SJSA1 (cell line): Measurements from ENCODE around the gene IP6K2. TPM values are rescaled to one million over a fixed set of nuclear protein-coding genes. Genes with fewer than 3 reads are reported as not detected.

Experiments
- DNase-seq, 2 experiments: peaks; one replicate each; pipeline ENCODE4 v3.0.0-alpha.2; 2015 to 2020; ENCODE audit warnings: low spot score in 2 of 2, low read depth in 1 of 2
- H3K27ac ChIP-seq: fragments of 250-450 bp; sonication (Bioruptor Pico); 2 replicates; pipeline ENCODE4 v1.5.1; 2020; ENCODE audit warnings: mild to moderate bottlenecking, moderate library complexity
- H3K27me3 ChIP-seq: fragments of 250-450 bp; sonication (Bioruptor Pico); replicated peaks from 2 replicates; pipeline ENCODE4 v1.5.1; 2020; ENCODE audit warnings: mild to moderate bottlenecking, moderate library complexity
- H3K36me3 ChIP-seq: fragments of 250-450 bp; sonication (Bioruptor Pico); 2 replicates; pipeline ENCODE4 v1.5.1; 2020; ENCODE audit warnings: mild to moderate bottlenecking
- H3K4me1 ChIP-seq: fragments of 250-450 bp; sonication (Bioruptor Pico); replicated peaks from 2 replicates; pipeline ENCODE4 v1.6.1; 2021; ENCODE audit warnings: mild to moderate bottlenecking
- H3K4me3 ChIP-seq: fragments of 250-450 bp; sonication (Bioruptor Pico); 2 replicates; pipeline ENCODE4 v1.5.1; 2020; ENCODE audit warnings: mild to moderate bottlenecking
- H3K9me3 ChIP-seq: fragments of 250-450 bp; sonication (Bioruptor Pico); replicated peaks from 2 replicates; pipeline ENCODE4 v1.5.1; 2020; ENCODE audit warnings: mild to moderate bottlenecking
- total RNA-seq: library from RNA; depleted of rRNA; stranded (reverse); fragments of >200 nt; shearing (Covaris generic); gene quantifications from 2 replicates; pipeline ENCODE4 v1.2.3, GENCODE V29; 2014

Gene IP6K2
- total RNA-seq, 1 experiment from 2014 or later = 52.3 TPM

DNA sequence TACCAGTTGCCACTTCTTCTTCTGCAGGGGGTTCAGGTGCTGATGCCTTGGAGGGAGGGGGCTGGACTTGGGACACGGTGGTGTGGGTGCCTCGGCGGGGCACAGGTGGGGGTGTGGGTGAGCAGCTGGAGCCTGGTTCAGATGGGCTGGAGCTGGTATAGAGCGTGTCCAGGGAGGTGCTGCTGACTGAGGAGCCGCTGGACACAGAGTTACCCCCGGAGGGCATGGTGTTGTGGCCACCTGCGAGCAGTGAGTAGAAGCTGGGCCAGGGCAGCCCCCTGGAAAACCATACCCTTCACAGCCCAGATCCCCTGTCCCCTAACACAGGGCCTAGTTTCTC lies 35.5 kb downstream of the IP6K2 start:
- H3K27ac ChIP-seq = no peak overlapping the region
- H3K4me3 ChIP-seq = no peak overlapping the region
- H3K36me3 ChIP-seq = peaks cover 37% of the 10 kb centered on the region
- no peaks in the 10 kb centered on the region for H3K27me3 ChIP-seq
- DNase-seq = no peak
- H3K9me3 ChIP-seq = peaks cover 8% of the 10 kb centered on the region; the same call in 1 of the 2 replicates
- peaks cover 11% of the 10 kb centered on the region for H3K4me1 ChIP-seq

DNA sequence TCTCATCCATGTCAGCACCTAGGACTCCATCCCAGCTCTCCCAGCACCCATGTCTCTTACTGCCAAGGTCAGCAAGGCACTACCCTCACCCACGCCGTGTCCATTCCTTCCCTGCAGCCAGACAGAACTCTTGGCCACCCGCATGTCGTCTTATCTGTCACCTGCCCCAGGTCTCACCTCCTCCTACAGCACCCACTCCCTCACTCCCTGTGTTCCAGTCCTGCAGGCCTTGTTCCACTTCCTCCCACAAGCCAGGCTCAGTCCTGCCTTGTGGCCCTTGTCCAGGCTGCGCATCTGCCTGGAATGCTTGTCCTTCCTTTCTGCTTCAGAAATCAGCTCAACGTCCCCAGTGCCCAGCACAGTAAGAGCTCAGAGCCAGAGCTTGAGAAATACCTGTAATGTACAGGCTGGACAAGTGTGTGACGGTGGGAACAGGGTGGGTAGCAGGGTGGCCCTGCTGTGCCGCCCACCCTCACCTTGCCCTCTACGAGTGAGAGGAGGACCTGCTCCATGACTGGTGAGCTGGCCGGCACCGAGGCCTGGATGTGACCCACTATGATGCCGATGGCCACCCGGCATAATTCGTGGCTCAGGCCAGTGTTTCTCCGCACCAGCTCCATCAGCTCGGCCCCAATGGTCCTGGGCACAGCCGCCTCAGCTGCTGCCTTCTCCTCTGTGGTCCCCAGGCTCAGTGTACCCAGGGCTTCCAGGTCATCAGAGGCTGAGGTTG lies 36.0 kb downstream of the IP6K2 start:
- Histone ChIP-seq H3K4me1 (peaks cover 8% of the 10 kb centered on the region), H3K27me3 (no peaks in the 10 kb centered on the region), H3K9me3 (peaks cover 7% of the 10 kb centered on the region; the same call in 1 of the 2 replicates), H3K4me3 (no peak overlapping the region), H3K27ac (no peak overlapping the region), H3K36me3 (peaks cover 35% of the 10 kb centered on the region)
- no peak for DNase-seq

DNA sequence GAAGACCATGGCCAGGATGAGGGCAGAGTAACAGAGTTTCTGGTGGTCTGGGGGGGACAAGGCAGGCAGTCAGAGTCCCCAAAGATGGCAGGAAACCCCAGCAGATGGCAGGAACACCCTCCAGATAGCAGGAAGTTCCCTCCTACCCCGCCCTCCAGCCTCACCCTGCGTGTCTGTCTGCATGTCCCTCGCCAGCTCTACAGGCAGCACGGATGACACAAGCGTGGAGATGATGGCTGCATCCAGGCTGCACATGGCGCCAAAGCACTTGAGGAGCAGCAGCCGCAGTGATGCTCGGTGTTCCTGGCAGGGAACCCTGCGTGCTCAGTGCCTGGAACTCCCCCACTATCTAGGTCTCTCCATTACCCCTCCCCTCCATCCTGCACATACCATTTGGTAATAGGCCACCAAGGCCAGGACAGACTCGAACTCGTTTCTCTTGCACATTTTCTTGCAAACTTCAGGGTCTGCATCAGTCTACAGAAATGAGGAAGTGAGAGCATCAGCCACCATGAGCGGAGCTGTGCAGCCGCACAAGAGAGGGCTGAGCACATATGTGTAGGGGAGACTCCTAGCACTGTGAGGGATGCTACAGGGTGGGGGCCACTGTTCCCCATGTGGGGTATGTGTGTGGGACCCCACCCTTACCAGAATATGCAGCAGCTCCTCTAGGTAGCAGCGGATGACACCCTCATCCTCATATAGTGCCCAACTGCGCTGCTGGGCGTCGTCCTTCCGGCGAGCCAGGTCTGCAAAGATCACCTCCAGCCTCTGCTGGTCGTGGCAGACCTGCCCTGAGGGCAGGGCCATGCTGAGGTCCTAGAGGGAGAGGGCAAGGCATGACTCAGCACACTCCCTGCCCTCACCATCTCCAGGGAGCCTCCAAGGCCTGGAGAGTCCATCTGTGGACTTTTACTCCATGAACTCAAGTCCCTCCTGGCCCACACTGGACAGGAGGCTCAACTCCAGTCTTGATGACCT lies 37.3 kb downstream of the IP6K2 start:
- Histone ChIP-seq H3K36me3 (peaks cover 28% of the 10 kb centered on the region), H3K4me3 (no peak overlapping the region)

DNA sequence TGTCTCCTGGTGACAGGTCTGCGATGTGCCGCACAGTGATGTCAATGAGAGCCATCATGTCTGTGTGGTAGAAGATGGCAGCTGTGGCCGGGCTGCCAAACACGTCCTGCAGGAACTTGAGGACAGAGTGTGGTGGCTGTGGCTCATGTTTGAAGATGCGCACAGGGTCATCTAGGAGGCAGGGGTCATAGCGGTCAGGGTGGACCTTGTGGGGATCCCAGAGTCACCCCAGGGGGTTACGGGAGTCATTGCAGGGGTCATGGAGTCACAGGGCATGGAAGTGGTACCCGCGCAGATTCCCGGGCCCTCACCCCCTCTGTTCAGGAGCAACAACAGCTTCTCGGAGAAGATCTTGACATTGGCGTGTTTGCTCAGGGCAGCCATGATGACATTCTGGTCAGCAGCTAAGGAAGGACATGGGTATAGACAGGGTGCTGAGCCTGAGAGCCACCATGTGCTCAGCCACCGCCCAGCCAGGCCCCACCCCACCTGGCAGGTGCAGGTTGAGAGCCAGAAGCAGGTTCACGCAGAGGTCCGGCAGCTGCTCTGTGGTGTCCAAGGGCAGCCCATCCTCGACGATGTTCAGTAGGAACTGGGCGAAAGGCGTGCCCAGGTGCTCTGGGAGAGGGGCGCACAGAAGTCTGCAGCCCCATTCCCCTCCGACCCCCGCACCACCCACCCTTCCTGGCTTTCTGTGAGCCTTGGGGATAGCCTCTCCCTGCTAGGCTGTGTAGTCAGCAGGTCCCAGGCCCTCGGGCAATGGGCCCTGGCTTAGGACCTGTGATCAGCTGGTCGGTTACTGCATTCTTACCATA lies 38.2 kb downstream of the IP6K2 start:
- H3K4me1 ChIP-seq = no peaks in the 10 kb centered on the region
- H3K9me3 ChIP-seq = no peaks in the 10 kb centered on the region
- DNase-seq = no peak
- H3K36me3 ChIP-seq = peaks cover 28% of the 10 kb centered on the region
- no peak overlapping the region for H3K4me3 ChIP-seq
- no peaks in the 10 kb centered on the region for H3K27me3 ChIP-seq
- no peak overlapping the region for H3K27ac ChIP-seq

More for the DNA sequence above, 37.3 kb downstream of the IP6K2 start:
- Histone ChIP-seq H3K27ac (no peak overlapping the region), H3K9me3 (no peaks in the 10 kb centered on the region), H3K27me3 (no peaks in the 10 kb centered on the region), H3K4me1 (no peaks in the 10 kb centered on the region)
- no peak for DNase-seq

DNA sequence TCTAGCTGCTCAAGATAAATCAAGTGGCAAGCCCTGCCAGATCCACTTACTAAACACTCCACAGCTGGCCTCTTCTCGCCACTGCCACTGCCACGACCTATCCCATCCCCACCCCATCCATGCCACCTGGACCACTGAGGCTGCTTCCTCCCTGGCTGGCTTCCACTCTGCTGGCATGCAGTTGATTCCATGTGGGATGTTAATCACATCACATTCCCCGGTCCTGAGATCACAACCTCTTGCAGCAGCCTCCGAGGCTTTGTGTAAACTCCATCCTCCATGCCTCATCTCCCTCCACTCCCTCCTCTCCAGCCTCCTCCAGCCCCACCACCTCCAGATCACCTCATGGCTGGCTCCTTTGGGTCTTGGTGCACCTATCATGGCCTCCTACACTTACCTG lies 39.0 kb downstream of the IP6K2 start:
- H3K27me3 ChIP-seq = no peaks in the 10 kb centered on the region
- DNase-seq = no peak
- H3K36me3 ChIP-seq = peaks cover 28% of the 10 kb centered on the region
- no peak overlapping the region for H3K4me3 ChIP-seq
- H3K27ac ChIP-seq = no peak overlapping the region
- H3K9me3 ChIP-seq = no peaks in the 10 kb centered on the region
- H3K4me1 ChIP-seq = no peaks in the 10 kb centered on the region

DNA sequence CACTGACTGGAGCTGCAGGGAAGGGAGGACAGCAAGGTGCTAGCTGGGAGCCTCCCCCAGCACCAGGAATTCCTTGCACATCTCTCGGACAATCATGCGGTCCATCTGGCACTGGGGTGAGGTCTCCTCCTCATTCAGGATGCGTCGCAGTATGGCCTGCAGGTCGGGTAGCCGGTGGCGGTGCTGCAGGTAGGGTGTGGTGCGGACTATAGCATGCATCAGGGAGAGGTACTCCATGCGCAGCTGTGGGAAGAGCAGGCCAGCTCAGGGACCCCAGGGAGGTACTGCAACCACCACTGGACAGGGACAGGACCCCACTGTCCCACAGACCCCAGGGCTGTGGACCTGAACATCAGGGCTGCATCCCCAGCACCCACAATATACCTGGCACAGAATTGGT lies 42.5 kb downstream of the IP6K2 start:
- Histone ChIP-seq H3K27ac (no peak overlapping the region), H3K36me3 (peaks cover 6% of the 10 kb centered on the region; the same call in 1 of the 2 replicates), H3K9me3 (no peaks in the 10 kb centered on the region), H3K27me3 (no peaks in the 10 kb centered on the region), H3K4me1 (no peaks in the 10 kb centered on the region), H3K4me3 (no peak overlapping the region)
- no peak for DNase-seq

DNA sequence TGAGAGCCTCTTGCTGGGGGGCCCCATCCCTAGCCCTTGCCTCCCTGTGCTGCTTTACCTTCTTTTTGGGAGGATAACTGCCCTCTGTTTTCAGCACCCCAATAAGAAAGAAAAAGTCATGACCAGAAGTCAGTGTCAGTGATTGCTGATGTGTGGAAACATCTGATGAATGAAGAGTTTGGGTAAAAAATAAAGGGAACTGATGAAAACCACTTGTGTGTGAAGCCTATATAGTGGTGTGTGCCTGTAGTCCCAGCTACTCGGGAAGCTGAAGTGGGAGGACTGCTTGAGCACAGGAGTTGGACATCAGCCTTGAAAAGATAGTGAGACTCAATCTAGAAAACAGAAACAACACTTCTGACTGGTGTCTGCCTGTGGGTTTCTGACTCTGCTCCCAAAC lies 44.5 kb downstream of the IP6K2 start:
- DNase-seq = no peak
- Histone ChIP-seq H3K4me1 (no peaks in the 10 kb centered on the region), H3K9me3 (no peaks in the 10 kb centered on the region), H3K27me3 (no peaks in the 10 kb centered on the region), H3K27ac (no peak overlapping the region), H3K36me3 (no peaks in the 10 kb centered on the region), H3K4me3 (no peak overlapping the region)

DNA sequence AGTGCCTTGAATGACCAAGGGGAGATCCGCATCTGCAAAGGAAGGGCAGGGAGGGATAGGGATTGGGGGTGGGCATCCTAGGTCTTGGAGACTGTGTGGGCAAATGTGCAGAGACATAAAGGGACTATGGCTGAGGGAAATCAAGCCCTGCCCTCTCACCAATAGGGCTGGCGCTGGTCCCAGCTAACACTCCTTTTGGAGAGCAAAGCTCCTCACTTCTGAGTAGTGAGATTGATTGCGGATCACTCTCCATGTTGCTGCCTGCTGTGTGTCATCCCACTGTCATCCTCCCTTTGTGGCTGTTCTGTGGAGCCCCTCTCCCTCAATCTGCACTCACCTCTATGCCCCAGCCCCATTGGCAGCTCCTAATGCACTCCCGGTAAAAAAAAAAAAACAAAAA lies 52.1 kb downstream of the IP6K2 start:
- Histone ChIP-seq H3K9me3 (no peaks in the 10 kb centered on the region; the same call in 1 of the 2 replicates), H3K4me1 (peaks cover 21% of the 10 kb centered on the region), H3K27ac (no peak overlapping the region), H3K4me3 (no peak overlapping the region), H3K36me3 (no peaks in the 10 kb centered on the region), H3K27me3 (peaks cover 8% of the 10 kb centered on the region)
- DNase-seq = no peak

DNA sequence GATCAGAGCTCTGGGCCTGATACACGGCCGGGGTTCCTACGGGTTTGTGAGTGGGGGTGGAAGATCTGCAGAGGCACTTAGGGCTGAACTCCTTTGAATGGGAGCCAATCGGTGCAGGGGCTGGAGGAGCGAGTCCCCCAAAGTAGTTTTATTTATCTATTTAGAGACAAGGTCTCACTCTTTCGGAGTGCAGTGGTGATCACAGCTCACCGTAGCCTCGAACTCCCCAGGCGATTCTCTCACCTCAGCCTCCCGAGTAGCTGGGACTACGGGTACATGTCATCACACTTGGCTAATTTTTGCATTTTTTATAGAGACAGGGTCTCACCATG lies 52.7 kb downstream of the IP6K2 start:
- DNase-seq = no peak
- no peak overlapping the region for H3K27ac ChIP-seq
- H3K36me3 ChIP-seq = no peaks in the 10 kb centered on the region
- H3K4me1 ChIP-seq = peaks cover 21% of the 10 kb centered on the region
- H3K9me3 ChIP-seq = no peaks in the 10 kb centered on the region; the same call in 1 of the 2 replicates
- H3K27me3 ChIP-seq = peaks cover 8% of the 10 kb centered on the region
- no peak overlapping the region for H3K4me3 ChIP-seq

DNA sequence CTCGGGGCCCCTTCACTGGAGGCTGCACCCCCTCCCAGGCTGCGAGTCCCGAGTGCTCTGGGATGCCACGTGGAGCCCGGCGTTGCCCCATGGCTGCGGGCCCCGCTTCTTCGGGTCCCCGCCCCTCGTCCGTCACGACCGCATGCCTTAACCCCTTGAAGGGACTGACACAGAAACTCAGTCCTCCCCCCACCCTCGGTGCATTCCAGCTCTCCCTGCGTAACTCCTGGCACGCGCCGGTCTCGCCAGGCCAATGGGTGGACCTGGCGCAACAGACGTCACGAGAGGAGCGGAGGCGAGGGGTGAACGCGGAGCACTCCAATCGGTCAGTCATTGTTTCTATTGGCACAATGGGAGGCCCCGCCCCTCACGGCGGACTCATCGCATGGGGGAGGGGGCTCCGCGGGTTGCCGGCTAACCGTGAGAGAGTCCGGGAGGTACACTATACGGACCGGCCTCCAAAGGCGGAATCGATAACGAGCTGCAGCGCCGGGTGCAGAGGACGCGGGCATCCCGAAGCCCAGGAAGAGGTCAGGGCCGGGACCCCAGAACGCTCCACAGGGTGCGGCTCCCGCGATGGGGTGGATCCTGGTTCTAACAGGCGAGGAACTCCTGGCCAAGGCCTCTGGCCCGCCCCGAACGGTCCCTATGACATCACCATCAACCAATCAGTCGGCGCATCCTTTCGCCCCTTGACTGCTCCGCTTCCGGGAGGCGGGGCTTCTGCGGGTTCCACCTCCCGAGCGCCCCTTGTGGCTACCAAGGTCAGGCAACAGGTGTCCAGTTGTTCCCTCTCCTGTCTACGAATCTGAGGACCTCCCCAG lies 53.3 kb downstream of the IP6K2 start:
- peak overlapping the region; percentile 56 for H3K4me3 ChIP-seq
- H3K27me3 ChIP-seq = peaks cover 8% of the 10 kb centered on the region
- H3K36me3 ChIP-seq = no peaks in the 10 kb centered on the region
- peak overlapping the region; percentile 91 for H3K27ac ChIP-seq
- DNase-seq = peak; percentile 97 to 98
- H3K9me3 ChIP-seq = no peaks in the 10 kb centered on the region; the same call in 1 of the 2 replicates
- H3K4me1 ChIP-seq = peaks cover 21% of the 10 kb centered on the region

DNA sequence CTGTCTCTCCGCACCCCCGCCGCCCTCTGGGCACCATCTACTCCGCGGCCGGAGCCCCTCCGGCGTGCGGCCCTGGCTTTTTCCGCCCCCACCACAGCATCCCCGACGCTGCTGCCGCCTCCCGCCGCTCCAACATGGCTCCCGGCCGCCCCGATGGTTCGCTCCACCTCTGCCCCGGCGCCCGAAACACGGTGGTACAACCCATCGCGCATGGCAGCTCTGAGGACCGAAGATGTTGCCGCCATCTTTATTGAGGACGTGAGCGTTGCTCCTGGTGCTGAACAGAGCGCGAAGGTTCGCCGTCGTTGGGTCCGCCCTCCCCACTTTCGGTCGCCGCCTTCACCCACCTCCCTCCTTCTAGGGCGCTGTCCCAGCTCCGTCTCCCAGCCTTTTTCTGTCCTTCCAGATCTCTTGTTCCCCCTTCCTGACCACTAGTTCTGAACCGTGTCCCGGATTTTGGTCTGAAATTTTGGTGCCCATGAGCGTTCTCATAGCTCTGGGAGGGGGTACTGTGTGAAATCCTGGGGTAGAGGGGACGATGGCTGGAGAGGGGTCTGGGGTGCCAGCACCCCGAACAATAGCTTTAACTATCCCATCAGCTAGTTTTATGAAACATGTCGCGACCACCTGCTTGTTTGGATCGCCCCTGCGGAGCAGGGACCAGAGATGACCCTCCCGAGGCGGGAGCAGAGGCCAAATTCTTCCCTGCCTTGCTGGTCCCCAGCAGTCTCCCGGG lies 54.1 kb downstream of the IP6K2 start, which contains the start of gene CELSR3:
TSS of gene CELSR3 (minus strand) at position 134 of the 736 bp plus-strand sequence. CDS start 252 bp downstream, outside the sequence.
- peak within 1 kb of the TSS; percentile 91 for H3K27ac ChIP-seq
- H3K4me1 ChIP-seq = peaks cover 21% of the 10 kb centered on the region
- no peaks in the 10 kb centered on the region for H3K36me3 ChIP-seq
- H3K27me3 ChIP-seq = peaks cover 8% of the 10 kb centered on the region
- H3K4me3 ChIP-seq = peak within 1 kb of the TSS; percentile 56
- no peaks in the 10 kb centered on the region; the same call in 1 of the 2 replicates for H3K9me3 ChIP-seq
- peak; percentile 54 to 72 for DNase-seq

DNA sequence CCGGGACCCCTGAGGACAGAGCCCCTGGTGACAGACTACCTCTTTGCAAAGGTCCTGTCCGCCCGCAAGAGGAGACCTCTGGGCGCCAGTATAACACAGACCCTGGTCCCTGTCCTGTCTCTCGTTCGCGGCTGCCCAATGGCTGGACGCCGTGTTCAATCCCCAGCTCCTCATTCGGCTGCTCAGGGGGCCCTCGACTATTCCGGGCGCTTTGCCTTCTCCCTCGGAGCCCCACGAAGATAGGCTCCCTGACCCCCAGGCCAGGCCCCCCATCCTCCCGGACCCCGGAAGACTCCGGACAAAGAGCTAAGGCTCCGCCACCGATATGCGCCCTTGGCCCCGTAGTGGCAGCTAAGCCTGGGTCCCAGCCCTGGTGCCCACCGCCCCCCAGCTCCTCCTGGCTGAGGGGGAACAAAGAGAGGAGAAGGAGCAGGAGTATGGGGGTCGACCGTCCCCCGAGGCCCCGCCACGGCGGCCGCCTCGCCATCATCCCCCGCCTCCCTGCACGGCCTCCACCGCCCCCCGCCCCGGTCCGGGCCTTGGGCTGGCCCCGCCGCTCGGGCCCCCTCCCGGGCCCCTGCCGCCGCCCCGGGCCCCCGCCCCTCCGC lies 54.8 kb downstream of the IP6K2 start:
- Histone ChIP-seq H3K27ac (no peak overlapping the region), H3K9me3 (no peaks in the 10 kb centered on the region; the same call in 1 of the 2 replicates), H3K27me3 (peaks cover 8% of the 10 kb centered on the region), H3K4me1 (peaks cover 21% of the 10 kb centered on the region), H3K36me3 (no peaks in the 10 kb centered on the region), H3K4me3 (no peak overlapping the region)
- DNase-seq = no peak
